Stimulated activated CD8-positive, alpha-beta memory T cell treated with anti-CD3 and anti-CD28 coated beads, Interleukin-12 subunit alpha, Interleukin-12 subunit beta, amount 100 ng/mL, for 1 hour (primary cell): ENCODE results near the gene GALNT9.
"Not testable (repeated sequence)": the region's sequence is repeated elsewhere in the genome, so short reads cannot be mapped to it uniquely, and the experiment has no call there.

Source experiments
- DNase-seq: peaks from one replicate; pipeline ENCODE4 v3.0.0-alpha.2; 2020; ENCODE audit warnings: low read depth

Gene GALNT9

GRCh38 chr12:132358241-132359225, 29.1 kb upstream of the GALNT9 start:
- DNase-seq = not testable (repeated sequence)

- no peak for DNase-seq
Measured at GRCh38 chr12:132357623-132358186, 28.3 kb upstream of the GALNT9 start.

- DNase-seq = no peak
Measured at GRCh38 chr12:132356691-132357622, 27.6 kb upstream of the GALNT9 start.

- DNase-seq = no peak
Measured at GRCh38 chr12:132355742-132356681, 26.6 kb upstream of the GALNT9 start.

GRCh38 chr12:132354982-132355680, 25.7 kb upstream of the GALNT9 start:
- DNase-seq = no peak

- no peak for DNase-seq
Measured at GRCh38 chr12:132354211-132354981, 25.0 kb upstream of the GALNT9 start.

GRCh38 chr12:132353811-132354210, 24.4 kb upstream of the GALNT9 start:
- no peak for DNase-seq

- no peak for DNase-seq
Measured at GRCh38 chr12:132352896-132353800, 23.8 kb upstream of the GALNT9 start.

GRCh38 chr12:132351751-132352495, 22.5 kb upstream of the GALNT9 start:
- no peak for DNase-seq

GRCh38 chr12:132349501-132350131, 20.2 kb upstream of the GALNT9 start:
- no peak for DNase-seq

GRCh38 chr12:132348176-132348575, 18.8 kb upstream of the GALNT9 start:
- DNase-seq = no peak

- no peak for DNase-seq
Measured at GRCh38 chr12:132347176-132347855, 17.9 kb upstream of the GALNT9 start.

- DNase-seq = no peak
Measured at GRCh38 chr12:132346471-132347175, 17.2 kb upstream of the GALNT9 start.

- no peak for DNase-seq
Measured at GRCh38 chr12:132345561-132346200, 16.3 kb upstream of the GALNT9 start.

GRCh38 chr12:132345126-132345525, 15.7 kb upstream of the GALNT9 start:
- DNase-seq = no peak

GRCh38 chr12:132344601-132345000, 15.2 kb upstream of the GALNT9 start:
- no peak for DNase-seq
